GM23248 (cell line): ENCODE measurements around the gene FXR2. TPM values are rescaled to one million over a fixed set of nuclear protein-coding genes. Genes with fewer than 3 reads are reported as not detected.

Source experiments
- DNase-seq: peaks from one replicate; pipeline ENCODE4 v3.0.0-alpha.2; 2015
- H2AFZ ChIP-seq: fragments of 200-600 bp; sonication (generic); 2 replicates; pipeline ENCODE4 v1.6.1; 2016; ENCODE audit warnings: antibody characterized with exemption
- H3F3A ChIP-seq: fragments of 200-600 bp; sonication (generic); 2 replicates; pipeline ENCODE4 v1.6.1; 2016; ENCODE audit warnings: mild to moderate bottlenecking, antibody characterized with exemption, mixed run types; ENCODE audit not compliant: insufficient read depth
- H3K27ac ChIP-seq: fragments of 200-600 bp; sonication (generic); 2 replicates; pipeline ENCODE4 v1.5.1; 2016; ENCODE audit warnings: mild to moderate bottlenecking
- H3K27me3 ChIP-seq: fragments of 200-600 bp; sonication (generic); replicated peaks from 2 replicates; pipeline ENCODE4 v1.6.1; 2016; ENCODE audit warnings: mild to moderate bottlenecking; ENCODE audit not compliant: insufficient read depth
- H3K36me3 ChIP-seq: fragments of 200-600 bp; sonication (generic); 2 replicates; pipeline ENCODE4 v1.6.1; 2016; ENCODE audit warnings: low read depth, mild to moderate bottlenecking
- H3K4me1 ChIP-seq: fragments of 200-600 bp; sonication (generic); 2 replicates; pipeline ENCODE4 v1.6.1; 2016; ENCODE audit warnings: mild to moderate bottlenecking; ENCODE audit not compliant: insufficient read depth
- H3K4me2 ChIP-seq: fragments of 200-600 bp; sonication (generic); one replicate; pipeline ENCODE4 v1.6.1; 2016; ENCODE audit warnings: mild to moderate bottlenecking; ENCODE audit not compliant: unreplicated experiment
- H3K4me3 ChIP-seq: fragments of 200-600 bp; sonication (generic); 2 replicates; pipeline ENCODE4 v1.5.1; 2016; ENCODE audit warnings: mild to moderate bottlenecking
- H3K79me2 ChIP-seq: fragments of 200-600 bp; sonication (generic); 2 replicates; pipeline ENCODE4 v1.6.1; 2016; ENCODE audit warnings: mild to moderate bottlenecking; ENCODE audit not compliant: insufficient read depth
- H3K9ac ChIP-seq: fragments of 200-600 bp; sonication (generic); 2 replicates; pipeline ENCODE4 v1.6.1; 2016; ENCODE audit warnings: mild to moderate bottlenecking
- H3K9me2 ChIP-seq: fragments of 200-600 bp; sonication (generic); 2 replicates; pipeline ENCODE4 v1.6.1; 2016; ENCODE audit warnings: mixed run types, mild to moderate bottlenecking, moderate library complexity; ENCODE audit not compliant: insufficient read depth
- H3K9me3 ChIP-seq: fragments of 200-600 bp; sonication (generic); one replicate; pipeline ENCODE4 v1.6.1; 2017; ENCODE audit warnings: low read depth
- H4K20me1 ChIP-seq: fragments of 200-600 bp; sonication (generic); 2 replicates; pipeline ENCODE4 v1.6.0; 2016; ENCODE audit not compliant: insufficient read depth
- EZH2 ChIP-seq: fragments of 200-600 bp; sonication (generic); IDR thresholded peaks from 2 replicates; pipeline ENCODE4 v1.6.1; 2018; ENCODE audit warnings: antibody characterized with exemption, mild to moderate bottlenecking; ENCODE audit not compliant: insufficient read depth, poor library complexity, severe bottlenecking
- EZH2phosphoT487 ChIP-seq: fragments of 200-600 bp; sonication (generic); IDR thresholded peaks from 2 replicates; pipeline ENCODE4 v1.6.1; 2018; ENCODE audit warnings: antibody characterized with exemption, moderate library complexity, mild to moderate bottlenecking, low read depth; ENCODE audit not compliant: insufficient read depth
- WGBS, 2 experiments: methylation state at CpG; one replicate each; pipeline ENCODE4 v1.1.6; 2015 to 2017; ENCODE audit warnings: low lambda C conversion rate in 2 of 2, low coverage in 1 of 2; ENCODE audit errors: missing lambda C conversion rate in 2 of 2; 5-methylcytosine and 5-hydroxymethylcytosine counted together
- in situ Hi-C: fragments of 300-500 bp; cut with MboI; formaldehyde crosslinking; loops from 2 replicates; pipeline ENCODE4 v1.15.0; 2020
- polyA plus RNA-seq: library from polyadenylated mRNA; unstranded; fragments of >200 nt; fragmentation: Nextera tagmentation; extraction: Ambion mirVana; gene quantifications from 2 replicates; pipeline ENCODE4 v1.2.1, GENCODE V29; 2016
- total RNA-seq: library from RNA; depleted of rRNA; stranded (reverse); fragments of >200 nt; shearing (Covaris generic); gene quantifications from 2 replicates; pipeline ENCODE4 v1.2.3, GENCODE V29; 2014

The FXR2 gene
- total and polyA plus RNA-seq, 2 experiments from 2014 or later: 10.9 to 57.1 TPM

DNA sequence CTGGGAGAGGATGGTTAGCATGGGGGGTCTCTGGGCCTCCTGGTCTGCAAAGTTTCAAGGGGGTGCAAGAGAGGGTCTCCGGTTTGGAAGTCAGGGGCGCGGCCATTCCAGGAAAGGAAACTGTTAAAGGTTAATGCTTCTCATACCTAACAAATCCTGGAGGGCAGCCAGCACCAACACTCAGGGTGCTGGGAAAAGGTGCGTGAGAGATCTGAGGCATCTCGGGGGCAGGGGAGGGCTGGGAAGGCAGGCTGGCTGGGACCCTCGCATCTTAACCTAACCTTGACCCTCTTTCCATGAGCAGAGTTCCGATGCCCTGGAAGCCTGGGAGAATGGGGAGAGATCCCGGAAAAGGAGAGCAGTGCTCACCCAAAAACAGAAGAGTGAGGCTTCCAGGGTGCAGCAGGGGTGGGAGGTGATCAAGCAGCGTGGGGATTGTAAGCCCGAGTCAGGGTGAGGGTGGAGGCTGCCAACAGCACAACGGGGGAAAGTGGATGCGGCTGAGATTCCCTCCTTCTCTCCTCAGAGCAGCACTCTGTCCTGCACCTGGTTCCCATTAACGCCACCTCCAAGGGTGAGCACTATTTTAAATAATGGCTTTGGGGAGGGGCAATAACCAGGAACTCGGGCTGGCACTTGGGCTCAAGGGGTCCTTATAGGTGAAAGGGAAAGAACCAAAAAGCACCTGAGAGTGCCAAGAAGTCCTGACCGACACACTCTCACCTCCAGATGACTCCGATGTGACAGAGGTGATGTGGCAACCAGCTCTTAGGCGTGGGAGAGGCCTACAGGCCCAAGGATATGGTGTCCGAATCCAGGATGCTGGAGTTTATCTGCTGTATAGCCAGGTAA, 55.2 kb downstream of the FXR2 start:
- Histone ChIP-seq H3F3A (no peaks in the 10 kb centered on the region), H3K9ac (0 out of 2 replicates have a peak overlapping the region, but pooled peaks have one; percentile 0), H3K79me2 (peaks cover 31% of the 10 kb centered on the region), H3K9me2 (no peaks in the 10 kb centered on the region), H3K9me3 (no peaks in the 10 kb centered on the region), H4K20me1 (no peaks in the 10 kb centered on the region), H3K36me3 (no peaks in the 10 kb centered on the region; the same call in 1 of the 2 replicates), H3K4me1 (peaks cover 22% of the 10 kb centered on the region), H3K27me3 (no peaks in the 10 kb centered on the region), H3K27ac (no peak overlapping the region), H3K4me3 (no peak overlapping the region), H2AFZ (no peak overlapping the region), H3K4me2 (no peak overlapping the region)
- TF ChIP-seq EZH2phosphoT487 (no peak), EZH2 (no peak)
- in situ Hi-C loops: no loop called here
- DNase-seq: no peak
- 51 to 52% methylated on average over 18 of the region's 18 CpGs for WGBS, 2 experiments

- Histone ChIP-seq H4K20me1 (no peaks in the 10 kb centered on the region), H3K4me3 (peak within 1 kb of the TSS; percentile 4), H2AFZ (peak within 1 kb of the TSS; percentile 97), H3K79me2 (peaks cover 23% of the 10 kb centered on the region), H3K9me2 (no peaks in the 10 kb centered on the region), H3K27me3 (no peaks in the 10 kb centered on the region), H3K9ac (peak within 1 kb of the TSS; percentile 81), H3K4me1 (peaks cover 22% of the 10 kb centered on the region), H3K4me2 (peak within 1 kb of the TSS; percentile 62), H3F3A (no peaks in the 10 kb centered on the region), H3K36me3 (no peaks in the 10 kb centered on the region), H3K27ac (no peak within 1 kb of the TSS), H3K9me3 (no peaks in the 10 kb centered on the region)
- DNase-seq: no peak
- WGBS, 2 experiments: 32% methylated on average over 16 of the region's 16 CpGs
- in situ Hi-C loops: no loop called here
- TF ChIP-seq EZH2phosphoT487 (no peak), EZH2 (no peak)
Measured at GRCh38 chr17:7558544-7559319, 56.0 kb downstream of the FXR2 start, which contains the start of gene TNFSF13. TNFSF13 (plus strand) TSS chr17:7558750; CDS start chr17:7559040, 290 bp downstream.

DNA sequence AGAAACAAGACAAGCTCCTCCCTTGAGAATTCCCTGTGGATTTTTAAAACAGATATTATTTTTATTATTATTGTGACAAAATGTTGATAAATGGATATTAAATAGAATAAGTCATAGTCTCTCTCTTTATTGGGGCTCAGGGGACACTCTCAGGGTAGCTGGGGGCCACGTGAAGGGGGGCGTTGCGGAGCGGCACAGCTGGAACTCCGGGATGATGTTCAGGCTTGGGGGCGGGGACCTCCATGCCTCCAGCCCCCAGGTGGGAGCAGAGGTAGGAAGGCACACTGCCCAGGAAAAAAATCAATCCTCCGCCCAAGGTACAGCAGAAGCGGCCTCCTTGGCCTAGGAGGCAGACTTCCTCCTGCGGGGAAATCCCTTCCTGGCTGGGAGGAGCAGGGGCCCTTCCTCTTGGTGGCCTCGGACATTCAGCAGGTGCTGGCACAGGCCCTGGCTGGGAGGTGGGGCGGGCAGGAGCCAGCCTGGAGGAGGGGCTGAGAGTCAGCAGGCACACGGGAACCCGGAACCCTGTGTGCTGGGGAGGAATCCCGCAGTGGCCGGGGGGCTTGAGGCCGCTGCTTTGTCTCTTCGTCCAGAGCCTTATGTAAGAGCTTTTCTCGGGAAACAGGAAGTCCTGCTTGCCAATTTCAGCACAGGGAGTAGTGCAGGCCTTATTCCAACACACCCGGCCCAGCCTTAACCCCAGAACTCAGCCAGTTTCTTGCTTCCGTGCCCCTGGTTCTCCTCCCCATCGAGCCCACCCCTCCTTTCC, 56.7 kb downstream of the FXR2 start:
- H3K9ac ChIP-seq: peak overlapping the region; percentile 81
- DNase-seq: peak; percentile 75
- in situ Hi-C loops: no loop called here
- peaks cover 15% of the 10 kb centered on the region for H3K79me2 ChIP-seq
- 28 to 31% methylated on average over 17 to 21 of the region's 21 CpGs for WGBS, 2 experiments
- peaks cover 21% of the 10 kb centered on the region for H3K4me1 ChIP-seq
- H3K9me2 ChIP-seq: no peaks in the 10 kb centered on the region
- H2AFZ ChIP-seq: peak overlapping the region; percentile 97
- peak overlapping the region; percentile 62 for H3K4me2 ChIP-seq
- H3K4me3 ChIP-seq: peak overlapping the region; percentile 4
- no peaks in the 10 kb centered on the region for H3F3A ChIP-seq
- no peaks in the 10 kb centered on the region for H3K36me3 ChIP-seq
- no peaks in the 10 kb centered on the region for H3K9me3 ChIP-seq
- H4K20me1 ChIP-seq: no peaks in the 10 kb centered on the region
- no peaks in the 10 kb centered on the region for H3K27me3 ChIP-seq
- TF ChIP-seq EZH2phosphoT487: no peak
- H3K27ac ChIP-seq: no peak overlapping the region
